Endothelial cell of umbilical vein (primary cell): ENCODE results near the gene SSH2.
"Not testable (repeated sequence)": the region's sequence is repeated elsewhere in the genome, so short reads cannot be mapped to it uniquely, and the experiment has no call there.

ENCODE experiments used
- CTCF ChIP-seq, 2 donors: IDR thresholded peaks; 1 replicate in 1 of 2; 2 replicates in 1 of 2; pipeline ENCODE4 v1.5.1; 2011; ENCODE audit warnings: low read length in 2 of 2, mild to moderate bottlenecking in 2 of 2, moderate library complexity in 2 of 2, control low read depth in 1 of 2, inconsistent platforms in 1 of 2, low read depth in 1 of 2; ENCODE audit not compliant: insufficient read depth in 1 of 2; ENCODE audit errors: extremely low read depth in 1 of 2
- EZH2 ChIP-seq: IDR thresholded peaks from 2 replicates; pipeline ENCODE4 v1.6.1; 2012; ENCODE audit warnings: borderline replicate concordance, low read depth, mild to moderate bottlenecking, moderate library complexity, low read length, inconsistent platforms; ENCODE audit not compliant: severe bottlenecking
- FOS ChIP-seq: IDR thresholded peaks from 2 replicates; pipeline ENCODE4 v1.6.1; 2011; ENCODE audit warnings: mild to moderate bottlenecking, low read length, moderate library complexity, borderline replicate concordance; ENCODE audit not compliant: insufficient read depth
- JUN ChIP-seq: IDR thresholded peaks from 2 replicates; pipeline ENCODE4 v1.6.1; 2011; ENCODE audit warnings: borderline replicate concordance, low read depth; ENCODE audit not compliant: insufficient read length, insufficient read depth
- MAX ChIP-seq: IDR thresholded peaks from 2 replicates; pipeline ENCODE4 v1.6.1; 2011; ENCODE audit not compliant: insufficient read depth, insufficient read length
- MYC ChIP-seq: IDR thresholded peaks from one replicate; pipeline ENCODE4 v1.6.1; 2011; ENCODE audit warnings: mild to moderate bottlenecking, low read depth, low read length
- POLR2A ChIP-seq: IDR thresholded peaks from 2 replicates; pipeline ENCODE4 v1.6.1; 2012; ENCODE audit warnings: low read depth, mild to moderate bottlenecking, control low read depth, low read length
- POLR2AphosphoS5 ChIP-seq: IDR thresholded peaks from 2 replicates; pipeline ENCODE4 v1.6.1; 2012; ENCODE audit warnings: low read depth, mild to moderate bottlenecking, control low read depth, low read length, moderate library complexity; ENCODE audit not compliant: insufficient read depth

- not testable (repeated sequence) for TF ChIP-seq FOS; CTCF (IDR thresholded peaks at IDR 0.05; ENCODE audit: extremely low read depth in 1 of 2, insufficient read depth in 1 of 2, low read depth in 1 of 2, low read length in 2 of 2); POLR2AphosphoS5; EZH2; POLR2A; MAX; JUN; MYC
These were observed 278.1 kb downstream of the SSH2 start for GRCh38 chr17:29651913-29652312.
